ENCODE measurements around the gene BEND6. TPM values are rescaled to one million over a fixed set of nuclear protein-coding genes. Genes with fewer than 3 reads are reported as not detected.

BEND6 gene
- polyA plus RNA-seq, 3 donors from 2014 or later: 0.29 to 0.73 TPM; not detected in 1

DNA sequence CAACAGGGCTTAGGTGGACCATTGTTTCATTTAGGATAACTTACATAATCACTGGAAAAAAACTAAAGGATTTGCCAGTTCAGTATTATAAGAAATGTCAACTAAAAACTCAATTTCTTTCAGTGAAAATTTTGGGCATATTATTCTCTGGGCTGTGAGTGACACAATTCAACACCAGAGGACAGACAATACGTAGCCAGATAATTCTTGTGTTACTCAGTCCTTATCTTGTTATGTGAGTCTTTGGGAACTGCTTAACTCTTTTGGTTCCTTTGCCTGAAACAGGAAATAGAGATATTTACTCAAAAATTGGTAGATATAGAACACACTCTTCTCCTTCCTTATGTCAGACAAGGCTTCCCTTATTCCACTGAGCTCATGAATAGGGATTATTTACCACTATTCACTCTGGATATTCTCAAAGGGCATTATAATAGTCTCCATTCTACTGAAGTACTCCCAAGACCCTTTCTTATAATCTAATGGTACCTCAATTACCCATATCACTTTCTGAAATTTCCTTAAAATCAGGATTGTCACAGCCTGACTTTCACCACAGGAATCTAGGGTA is 4.9 kb upstream of the BEND6 start:
- no peak for DNase-seq
- peaks cover 0 to 2% (median 0%) of the 10 kb centered on the region in 6 donors for H3K9me3 Mint-ChIP-seq
- H3K36me3 Mint-ChIP-seq: no peaks in the 10 kb centered on the region
- no peak overlapping the region for H3K4me3 Mint-ChIP-seq
- peaks cover 6 to 13% (median 10%) of the 10 kb centered on the region in 3 donors for H3K27me3 Mint-ChIP-seq (ENCODE audit: low read depth in 3 of 3)
- H3K4me1 Mint-ChIP-seq: peaks cover 13 to 19% of the 10 kb centered on the region in 2 donors
- H3K27ac Mint-ChIP-seq: no peak overlapping the region

DNA sequence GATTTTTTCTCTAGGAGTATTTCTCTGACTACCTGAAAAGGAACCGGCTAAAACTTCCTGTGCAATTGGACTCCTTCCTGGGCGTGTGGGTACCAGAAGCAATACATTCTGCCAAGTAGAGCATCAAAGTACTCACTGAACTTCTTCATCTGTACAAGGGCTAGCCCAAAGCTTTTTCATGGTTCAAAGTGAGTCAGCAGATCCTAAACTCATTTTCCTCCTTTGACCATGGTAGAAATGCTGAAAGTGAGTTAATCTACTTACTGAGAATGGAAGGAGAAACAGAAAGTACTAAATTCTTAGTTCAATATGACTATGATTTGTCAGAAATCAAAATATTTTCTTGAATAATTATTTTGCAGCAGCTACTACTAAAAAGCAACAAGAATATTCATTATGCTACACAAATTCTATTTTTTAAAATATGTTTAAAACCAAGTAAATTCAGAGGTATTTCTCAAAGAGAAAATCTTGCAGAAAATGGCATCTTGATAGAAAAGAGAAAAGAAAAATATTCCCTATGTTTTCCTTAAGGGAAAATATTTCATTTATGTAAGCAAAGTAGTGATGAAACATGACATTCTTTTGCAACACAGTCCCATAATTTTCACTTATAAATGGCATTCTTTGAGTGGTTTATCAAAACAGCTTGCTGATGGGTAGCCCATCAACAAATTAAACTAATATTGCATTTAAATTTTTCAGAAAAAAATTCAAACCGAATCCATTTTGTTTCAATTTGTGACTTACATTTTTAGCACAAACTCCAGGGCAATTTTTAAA is 3.7 kb upstream of the BEND6 start:
- H3K36me3 Mint-ChIP-seq: no peaks in the 10 kb centered on the region
- H3K4me3 Mint-ChIP-seq: no peak overlapping the region
- peaks cover 6 to 16% (median 11%) of the 10 kb centered on the region in 3 donors for H3K27me3 Mint-ChIP-seq (ENCODE audit: low read depth in 3 of 3)
- no peak for DNase-seq
- H3K9me3 Mint-ChIP-seq: no peaks in the 10 kb centered on the region
- no peak overlapping the region for H3K27ac Mint-ChIP-seq
- peaks cover 22 to 30% of the 10 kb centered on the region in 2 donors for H3K4me1 Mint-ChIP-seq

DNA sequence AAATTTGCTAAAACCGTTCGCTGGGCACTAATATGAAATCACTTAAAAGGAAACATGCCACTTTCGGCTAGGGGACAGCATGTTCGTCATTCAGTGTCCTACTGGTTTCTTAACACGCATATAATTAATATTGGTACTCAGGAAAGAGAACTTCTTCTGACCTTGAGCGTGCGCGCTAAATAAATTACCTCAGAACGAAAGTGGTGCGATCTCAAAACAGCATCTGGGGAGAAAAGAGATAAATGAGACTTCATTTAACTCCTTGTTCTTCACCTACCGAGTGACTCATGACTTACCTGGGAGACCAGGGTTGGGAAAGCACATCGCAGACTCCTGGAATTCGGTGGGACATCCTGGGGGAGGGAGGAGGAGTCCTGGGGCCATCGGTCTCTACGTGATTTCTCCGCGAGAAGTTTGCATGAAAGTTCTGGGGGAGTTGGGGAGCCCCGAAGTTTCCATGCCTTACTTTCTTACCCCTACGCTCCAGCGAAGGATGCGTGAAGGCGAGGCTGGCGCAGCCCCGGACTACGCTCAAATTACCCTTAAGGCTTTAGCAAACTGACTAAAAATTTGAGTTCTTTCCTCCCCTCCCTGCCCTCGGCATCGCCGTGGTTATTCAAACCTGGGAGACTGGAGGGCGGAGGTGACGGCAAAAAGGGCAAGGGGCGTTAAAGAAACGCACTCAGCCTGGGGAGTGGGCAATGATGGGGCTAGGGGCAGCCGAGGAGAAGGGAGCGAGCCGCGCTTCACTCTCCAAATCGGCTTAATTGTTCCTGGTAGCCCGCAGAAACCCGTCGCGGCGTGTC is 1.1 kb upstream of the BEND6 start:
- Mint-ChIP-seq H3K9me3 (no peaks in the 10 kb centered on the region), H3K27me3 (ENCODE audit: low read depth in 3 of 3) (peaks cover 6 to 27% (median 17%) of the 10 kb centered on the region in 3 donors), H3K27ac (peak overlapping the region in 1 of 6 donors; percentile 22), H3K4me3 (peak overlapping the region; percentile 87 to 95 (median 91)), H3K4me1 (peaks cover 22 to 30% of the 10 kb centered on the region in 2 donors), H3K36me3 (no peaks in the 10 kb centered on the region)
- no peak for DNase-seq

DNA sequence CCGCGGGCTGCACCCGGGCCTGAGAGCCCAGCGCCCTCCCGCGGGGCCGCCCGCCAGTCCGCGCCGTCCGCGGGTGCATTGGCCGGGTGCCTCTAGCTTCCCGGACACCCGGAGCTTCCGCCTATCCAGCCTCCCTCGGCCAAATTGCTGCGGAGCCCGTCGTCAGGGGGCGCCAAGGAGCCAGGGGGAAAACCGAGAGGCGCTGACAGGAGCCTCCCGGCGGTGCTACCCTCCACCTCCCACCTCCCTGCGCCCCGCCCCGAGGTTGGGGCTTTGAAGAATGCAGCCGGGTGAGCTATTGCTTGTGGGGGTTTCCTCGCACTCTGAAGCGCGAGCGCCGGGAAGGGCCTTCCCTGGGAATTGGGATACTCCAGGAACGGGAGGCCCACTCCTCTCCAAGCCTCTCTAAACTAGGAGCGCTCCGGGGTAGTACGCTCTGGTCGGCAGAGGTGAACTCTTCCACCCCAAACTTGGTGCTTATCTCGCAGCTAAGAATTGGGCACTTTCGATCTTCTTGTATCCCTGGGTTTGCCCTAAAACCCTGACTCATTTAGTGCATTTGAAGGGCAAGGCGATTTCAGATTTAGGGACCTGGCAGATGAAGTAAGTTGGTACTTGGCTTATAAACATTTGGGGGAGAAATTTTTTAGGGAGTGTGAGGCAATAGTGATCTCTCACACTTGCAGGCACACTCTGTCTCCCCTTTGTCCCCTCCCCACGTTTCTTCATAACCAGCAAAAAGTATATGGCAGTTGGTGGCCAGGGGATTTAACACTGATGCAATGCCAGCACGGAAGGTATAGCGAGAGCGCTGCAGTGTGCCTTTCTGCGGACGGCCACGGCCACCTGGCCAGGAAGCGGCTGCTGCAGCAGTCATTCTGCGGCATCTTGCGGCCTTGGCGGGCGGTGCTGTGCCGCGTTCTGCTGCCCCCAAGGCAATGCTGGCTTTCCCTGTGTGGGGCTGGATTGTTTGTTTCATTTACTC is 556 bp downstream of the BEND6 start:
- Mint-ChIP-seq H3K4me3 (peak overlapping the region; percentile 72 to 87 (median 80)), H3K27ac (no peak overlapping the region), H3K36me3 (no peaks in the 10 kb centered on the region), H3K9me3 (no peaks in the 10 kb centered on the region), H3K27me3 (ENCODE audit: low read depth in 3 of 3) (peaks cover 6 to 27% (median 20%) of the 10 kb centered on the region in 3 donors), H3K4me1 (peaks cover 22 to 30% of the 10 kb centered on the region in 2 donors)
- peak; percentile 30 to 47 (median 39) for DNase-seq

DNA sequence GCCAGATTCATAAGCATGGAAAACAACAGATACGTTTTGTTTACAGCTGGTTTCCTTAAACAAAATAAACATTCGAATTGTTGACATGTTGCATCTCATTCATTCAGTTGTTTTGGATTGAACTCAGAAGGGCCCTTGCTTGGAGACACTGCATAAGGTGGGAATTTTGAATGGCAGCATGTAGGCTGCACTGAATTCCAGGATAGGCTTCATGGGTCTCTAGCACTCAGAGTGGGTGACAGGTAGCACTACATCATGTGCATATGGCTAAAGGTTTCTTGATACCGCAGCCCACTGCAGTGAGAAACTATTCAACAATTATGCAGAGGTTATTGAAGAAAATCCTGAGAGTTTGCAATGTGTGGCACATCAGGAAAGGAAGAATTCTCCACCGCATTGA is 1.6 kb downstream of the BEND6 start:
- Mint-ChIP-seq H3K9me3 (no peaks in the 10 kb centered on the region), H3K27ac (no peak overlapping the region), H3K36me3 (no peaks in the 10 kb centered on the region), H3K4me1 (peaks cover 22 to 30% of the 10 kb centered on the region in 2 donors), H3K27me3 (ENCODE audit: low read depth in 3 of 3) (peaks cover 6 to 27% (median 20%) of the 10 kb centered on the region in 3 donors), H3K4me3 (peak overlapping the region in 3 of 5 donors; percentile 8 to 42 (median 12))
- no peak for DNase-seq

DNA sequence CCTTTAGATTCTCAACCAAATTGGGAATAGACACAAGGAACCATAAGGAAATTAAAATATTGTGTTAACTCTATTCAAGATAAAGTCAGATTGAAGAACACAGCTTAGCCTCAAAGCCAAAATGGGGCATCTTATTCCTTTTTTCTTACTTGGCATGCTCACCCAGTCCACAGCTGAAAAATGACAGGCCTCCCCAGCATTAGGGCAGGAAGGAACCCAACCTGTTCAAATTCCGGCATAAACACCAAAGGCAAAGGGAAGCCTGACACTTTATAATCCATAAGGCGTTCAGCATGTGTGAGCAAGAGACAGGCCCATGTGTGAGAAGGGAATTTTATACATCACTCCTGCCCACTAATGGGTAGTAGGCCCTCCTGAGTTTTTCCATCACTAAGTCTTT is 2.9 kb downstream of the BEND6 start:
- Mint-ChIP-seq H3K27me3 (ENCODE audit: low read depth in 3 of 3) (peaks cover 6 to 27% (median 20%) of the 10 kb centered on the region in 3 donors), H3K4me1 (peaks cover 22 to 26% of the 10 kb centered on the region in 2 donors), H3K9me3 (no peaks in the 10 kb centered on the region), H3K4me3 (no peak overlapping the region), H3K36me3 (no peaks in the 10 kb centered on the region), H3K27ac (no peak overlapping the region)
- no peak for DNase-seq

DNA sequence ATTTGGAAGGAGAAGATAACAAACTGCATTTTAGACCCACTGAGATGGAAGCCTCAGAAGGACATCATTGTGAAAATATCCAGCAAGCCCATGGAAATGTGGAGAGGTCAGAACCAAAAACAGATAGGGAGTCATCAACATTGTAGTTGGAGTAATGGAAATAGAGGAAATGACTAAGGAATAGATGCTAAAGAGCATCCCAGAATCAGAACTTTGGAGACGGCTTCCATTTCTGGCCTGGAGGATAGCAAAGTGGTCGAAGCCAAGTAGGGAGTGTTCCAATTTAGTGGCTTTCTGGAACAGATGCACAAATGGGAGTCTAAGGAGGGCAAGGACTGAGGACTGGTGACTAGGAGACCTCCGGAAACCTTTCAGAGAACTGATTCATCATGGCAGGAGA is 3.6 kb downstream of the BEND6 start:
- H3K36me3 Mint-ChIP-seq: no peaks in the 10 kb centered on the region
- H3K4me1 Mint-ChIP-seq: peaks cover 18 to 20% of the 10 kb centered on the region in 2 donors
- H3K9me3 Mint-ChIP-seq: no peaks in the 10 kb centered on the region
- DNase-seq: no peak
- no peak overlapping the region for H3K4me3 Mint-ChIP-seq
- H3K27me3 Mint-ChIP-seq (ENCODE audit: low read depth in 3 of 3): peaks cover 4 to 26% (median 19%) of the 10 kb centered on the region in 3 donors
- no peak overlapping the region for H3K27ac Mint-ChIP-seq

DNA sequence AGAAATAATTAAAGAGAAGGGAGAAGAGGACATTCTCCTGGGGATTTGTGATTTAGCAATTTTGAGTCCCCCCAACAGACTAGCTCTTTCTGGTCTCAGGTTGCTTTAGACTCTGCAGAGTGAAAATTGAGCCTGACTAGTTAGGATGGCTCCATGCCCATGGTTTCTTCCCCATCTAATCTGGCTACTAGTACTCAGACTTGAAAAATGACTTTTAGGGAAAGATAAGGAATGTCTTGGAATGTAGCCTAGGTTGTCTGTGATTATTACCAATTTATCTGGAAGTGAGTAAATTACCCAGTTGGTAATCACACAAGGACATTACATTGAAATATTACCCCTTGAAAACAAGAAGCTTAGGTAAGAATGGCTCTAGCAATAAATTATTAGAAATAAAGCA is 4.2 kb downstream of the BEND6 start:
- no peak for DNase-seq
- H3K4me1 Mint-ChIP-seq: peaks cover 12 to 14% of the 10 kb centered on the region in 2 donors
- peaks cover 3 to 20% (median 13%) of the 10 kb centered on the region in 3 donors for H3K27me3 Mint-ChIP-seq (ENCODE audit: low read depth in 3 of 3)
- H3K36me3 Mint-ChIP-seq: no peaks in the 10 kb centered on the region
- H3K27ac Mint-ChIP-seq: no peak overlapping the region
- H3K4me3 Mint-ChIP-seq: no peak overlapping the region
- H3K9me3 Mint-ChIP-seq: no peaks in the 10 kb centered on the region

DNA sequence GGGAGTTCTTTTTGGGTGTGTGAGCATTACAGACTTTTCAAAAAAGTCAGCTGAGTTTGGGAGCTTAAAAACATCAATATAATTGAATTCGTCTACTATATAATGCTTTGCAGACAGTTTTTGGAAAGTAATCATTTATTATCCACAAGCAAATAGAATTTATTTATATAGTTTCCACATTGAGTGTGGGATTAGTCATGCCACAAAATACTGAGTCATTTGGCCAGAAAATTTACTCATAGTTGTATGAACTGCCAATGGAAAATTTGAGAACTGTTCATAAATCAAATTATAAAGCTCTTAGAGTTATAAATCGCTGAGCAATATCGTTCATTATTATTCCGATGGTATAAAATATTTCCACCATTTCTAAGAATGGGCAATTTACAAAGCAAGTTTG is 5.0 kb downstream of the BEND6 start:
- H3K4me3 Mint-ChIP-seq: no peak overlapping the region
- H3K4me1 Mint-ChIP-seq: peaks cover 9 to 10% of the 10 kb centered on the region in 2 donors
- peaks cover 0 to 17% (median 10%) of the 10 kb centered on the region in 3 donors for H3K27me3 Mint-ChIP-seq (ENCODE audit: low read depth in 3 of 3)
- H3K27ac Mint-ChIP-seq: no peak overlapping the region
- H3K9me3 Mint-ChIP-seq: no peaks in the 10 kb centered on the region
- H3K36me3 Mint-ChIP-seq: no peaks in the 10 kb centered on the region
- no peak for DNase-seq

DNA sequence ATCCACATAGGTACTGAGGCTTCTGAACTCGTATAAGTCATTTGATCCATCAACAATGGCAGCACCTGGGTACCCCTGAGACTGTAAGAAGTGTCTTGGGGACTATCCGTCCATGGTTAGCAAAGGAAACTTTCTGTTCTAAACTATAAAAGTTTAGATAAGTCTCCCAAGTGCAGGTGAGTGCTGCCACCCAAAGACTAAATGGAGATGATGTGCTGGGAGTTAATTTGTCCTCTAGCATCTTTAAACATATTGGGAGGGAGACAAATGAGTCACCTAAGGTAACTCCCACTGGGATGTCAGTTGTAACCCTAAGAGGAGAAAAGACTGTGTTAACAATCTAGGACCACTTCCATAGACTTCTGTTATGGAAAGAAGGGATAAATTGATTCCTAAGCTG is 6.2 kb downstream of the BEND6 start:
- no peak overlapping the region for H3K4me3 Mint-ChIP-seq
- no peak for DNase-seq
- peaks cover 0 to 12% (median 10%) of the 10 kb centered on the region in 3 donors for H3K27me3 Mint-ChIP-seq (ENCODE audit: low read depth in 3 of 3)
- H3K36me3 Mint-ChIP-seq: no peaks in the 10 kb centered on the region
- H3K4me1 Mint-ChIP-seq: peaks cover 0 to under 1% of the 10 kb centered on the region in 2 donors
- H3K9me3 Mint-ChIP-seq: no peaks in the 10 kb centered on the region
- H3K27ac Mint-ChIP-seq: no peak overlapping the region

DNA sequence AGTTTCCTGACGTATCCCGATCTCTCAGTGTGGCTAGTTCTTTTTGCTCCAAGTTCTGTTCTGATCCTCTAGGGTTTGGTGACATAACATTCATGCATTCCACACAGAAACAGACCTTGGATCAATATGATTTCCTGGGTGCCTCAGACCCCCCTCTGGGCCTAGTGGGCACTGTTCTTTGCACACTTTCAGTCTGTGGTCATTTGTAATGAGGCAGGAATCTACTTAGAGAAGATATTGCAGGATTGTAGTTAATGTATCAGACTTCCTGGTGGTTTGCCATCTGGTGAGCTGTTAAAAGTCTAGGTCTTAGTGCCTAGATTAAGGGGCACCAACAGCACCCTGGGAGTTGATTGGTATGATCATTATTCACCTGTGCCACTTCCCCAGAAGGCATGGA is 7.5 kb downstream of the BEND6 start:
- Mint-ChIP-seq H3K4me3 (no peak overlapping the region), H3K9me3 (no peaks in the 10 kb centered on the region), H3K27ac (no peak overlapping the region), H3K27me3 (ENCODE audit: low read depth in 3 of 3) (peaks cover 0 to 8% (median 8%) of the 10 kb centered on the region in 3 donors), H3K36me3 (no peaks in the 10 kb centered on the region), H3K4me1 (no peaks in the 10 kb centered on the region)
- no peak for DNase-seq

DNA sequence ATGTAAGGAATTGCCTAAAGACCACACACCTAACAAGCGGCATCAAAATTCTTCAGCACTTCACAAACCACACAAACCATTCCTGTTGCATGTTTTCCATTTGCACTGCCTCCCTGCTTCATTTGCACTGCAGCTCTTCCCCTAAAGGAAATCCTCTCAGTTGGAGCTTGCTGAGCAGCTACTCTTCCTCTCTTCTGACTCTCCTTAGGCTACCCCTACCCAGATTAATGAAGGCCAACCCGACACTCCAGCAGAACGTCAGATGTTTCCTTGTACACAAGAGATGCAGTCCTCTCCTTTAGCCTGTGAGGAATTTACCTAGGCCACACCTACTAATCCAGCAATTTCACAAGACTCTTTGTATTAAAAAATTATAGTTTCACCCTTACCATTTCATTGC is 8.1 kb downstream of the BEND6 start:
- H3K27ac Mint-ChIP-seq: no peak overlapping the region
- H3K36me3 Mint-ChIP-seq: no peaks in the 10 kb centered on the region
- H3K4me3 Mint-ChIP-seq: no peak overlapping the region
- DNase-seq: no peak
- no peaks in the 10 kb centered on the region for H3K4me1 Mint-ChIP-seq
- no peaks in the 10 kb centered on the region for H3K9me3 Mint-ChIP-seq
- peaks cover 0 to 5% (median 2%) of the 10 kb centered on the region in 3 donors for H3K27me3 Mint-ChIP-seq (ENCODE audit: low read depth in 3 of 3)

DNA sequence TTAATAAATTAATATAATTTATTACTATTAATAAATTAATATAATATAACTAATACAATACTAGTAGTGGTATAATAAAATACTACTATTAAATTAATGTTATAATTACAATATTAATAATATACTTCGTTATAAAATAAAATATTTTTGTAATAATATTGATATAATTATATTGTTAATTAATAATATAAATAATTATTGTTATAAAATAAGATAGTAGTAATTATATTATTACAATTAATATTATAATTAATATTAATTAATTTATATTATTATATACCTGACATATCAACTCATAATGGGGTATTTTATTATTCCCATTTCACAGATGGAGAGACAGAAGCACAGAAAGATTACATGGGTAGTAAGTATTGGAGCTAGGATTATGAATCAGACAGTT is 8.9 kb downstream of the BEND6 start:
- Mint-ChIP-seq H3K4me3 (no peak overlapping the region), H3K9me3 (no peaks in the 10 kb centered on the region), H3K27ac (no peak overlapping the region), H3K36me3 (no peaks in the 10 kb centered on the region), H3K27me3 (ENCODE audit: low read depth in 3 of 3) (peaks cover 0 to 3% (median 0%) of the 10 kb centered on the region in 3 donors), H3K4me1 (no peaks in the 10 kb centered on the region)
- no peak for DNase-seq

All from immature natural killer cell (primary cell).